BLaER1 (cell line): ENCODE data around the gene JARID2.
A peak's percentile ranks its signal among the peaks of the same experiment; 100 is the strongest.

Source experiments
- H3K27ac ChIP-seq: shearing (Covaris generic); formaldehyde crosslinking; 2 replicates; pipeline ENCODE4 v1.8.1; 2022
- H3K27me3 ChIP-seq: shearing (Covaris generic); formaldehyde crosslinking; 2 replicates; pipeline ENCODE4 v1.8.1; 2022
- H3K36me3 ChIP-seq: shearing (Covaris generic); formaldehyde crosslinking; 2 replicates; pipeline ENCODE4 v1.8.1; 2022
- H3K4me1 ChIP-seq: shearing (Covaris generic); formaldehyde crosslinking; 2 replicates; pipeline ENCODE4 v1.8.1; 2022
- H3K4me2 ChIP-seq: shearing (Covaris generic); formaldehyde crosslinking; 2 replicates; pipeline ENCODE4 v1.8.1; 2022
- H3K4me3 ChIP-seq: shearing (Covaris generic); formaldehyde crosslinking; 2 replicates; pipeline ENCODE4 v1.8.1; 2022
- H3K9ac ChIP-seq: shearing (Covaris generic); formaldehyde crosslinking; 2 replicates; pipeline ENCODE4 v1.8.1; 2022
- H3K9me3 ChIP-seq: shearing (Covaris generic); formaldehyde crosslinking; 2 replicates; pipeline ENCODE4 v1.8.1; 2022
- H4K20me1 ChIP-seq: shearing (Covaris generic); formaldehyde crosslinking; 2 replicates; pipeline ENCODE4 v1.8.1; 2022
- Cebpa-rat ChIP-seq: shearing (Covaris generic); IDR thresholded peaks from 2 replicates; pipeline ENCODE4 v1.8.1; 2022

JARID2 gene

DNA sequence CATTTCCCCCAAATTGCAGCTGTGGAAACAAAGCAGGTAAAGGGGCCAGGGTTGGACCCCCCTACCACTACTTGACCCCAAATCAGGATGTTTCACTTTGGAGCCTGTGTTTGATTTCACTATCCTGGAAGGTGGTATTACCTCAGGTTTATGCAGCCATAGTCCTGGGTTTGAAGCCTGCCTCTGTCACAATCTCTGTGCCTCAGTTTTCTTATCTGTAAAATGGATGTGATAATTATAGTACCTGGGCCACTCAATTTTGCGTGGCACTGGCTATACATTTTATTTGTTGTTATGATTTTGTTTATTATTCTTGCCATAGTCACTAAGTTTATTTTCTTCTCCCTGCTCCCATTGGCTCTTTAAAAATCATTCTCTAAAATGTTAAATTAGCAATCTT is 26.7 kb downstream of the JARID2 start:
- Histone ChIP-seq H3K4me2 (no peak overlapping the region), H3K27ac (no peak overlapping the region), H3K9me3 (no peaks in the 10 kb centered on the region), H3K9ac (no peak overlapping the region), H3K36me3 (peaks cover 25% of the 10 kb centered on the region; the same call in 1 of the 2 replicates), H3K4me3 (no peak overlapping the region), H3K4me1 (peaks cover 86% of the 10 kb centered on the region), H4K20me1 (peaks cover 100% of the 10 kb centered on the region), H3K27me3 (no peaks in the 10 kb centered on the region)
- TF ChIP-seq Cebpa-rat = no peak

DNA sequence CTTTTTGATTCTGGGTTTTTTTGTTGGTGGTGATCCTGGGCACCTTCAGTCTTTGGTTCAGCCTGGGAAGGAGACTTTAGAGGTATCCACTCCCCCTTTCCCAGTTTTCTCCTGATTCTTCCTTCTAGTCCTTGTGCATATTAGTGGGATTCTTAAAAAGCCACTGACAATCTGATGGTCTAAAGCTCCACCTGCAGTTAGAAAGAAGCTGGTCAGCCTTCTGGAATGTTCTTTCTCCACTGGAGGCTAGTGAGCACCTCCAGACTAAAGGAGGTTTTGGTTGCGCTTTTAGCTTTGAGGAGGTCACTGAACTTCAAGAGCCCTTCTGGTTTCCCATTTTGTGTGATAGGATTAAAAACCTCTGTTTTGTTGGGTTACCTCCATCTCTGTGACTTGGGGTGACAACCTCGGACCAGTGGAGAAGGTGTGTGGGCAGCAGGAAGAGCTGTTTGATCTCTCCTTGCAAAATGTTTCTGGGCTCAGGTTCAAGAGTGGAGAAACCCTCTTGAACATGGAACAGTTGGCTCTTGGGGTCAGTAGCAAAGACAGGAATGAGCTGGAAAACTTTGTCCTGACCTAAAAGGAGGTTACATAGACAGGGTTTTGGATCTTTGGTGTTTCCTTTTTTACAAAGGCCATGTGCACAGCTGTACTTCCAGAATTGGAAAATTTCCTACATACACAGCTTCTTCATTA is 29.0 kb downstream of the JARID2 start:
- H3K27ac ChIP-seq = no peak overlapping the region
- no peaks in the 10 kb centered on the region for H3K27me3 ChIP-seq
- H4K20me1 ChIP-seq = peaks cover 100% of the 10 kb centered on the region
- no peaks in the 10 kb centered on the region for H3K9me3 ChIP-seq
- no peak for TF ChIP-seq Cebpa-rat
- no peak overlapping the region for H3K4me2 ChIP-seq
- peaks cover 30% of the 10 kb centered on the region; the same call in 1 of the 2 replicates for H3K36me3 ChIP-seq
- H3K9ac ChIP-seq = no peak overlapping the region
- H3K4me3 ChIP-seq = no peak overlapping the region
- H3K4me1 ChIP-seq = peaks cover 85% of the 10 kb centered on the region

DNA sequence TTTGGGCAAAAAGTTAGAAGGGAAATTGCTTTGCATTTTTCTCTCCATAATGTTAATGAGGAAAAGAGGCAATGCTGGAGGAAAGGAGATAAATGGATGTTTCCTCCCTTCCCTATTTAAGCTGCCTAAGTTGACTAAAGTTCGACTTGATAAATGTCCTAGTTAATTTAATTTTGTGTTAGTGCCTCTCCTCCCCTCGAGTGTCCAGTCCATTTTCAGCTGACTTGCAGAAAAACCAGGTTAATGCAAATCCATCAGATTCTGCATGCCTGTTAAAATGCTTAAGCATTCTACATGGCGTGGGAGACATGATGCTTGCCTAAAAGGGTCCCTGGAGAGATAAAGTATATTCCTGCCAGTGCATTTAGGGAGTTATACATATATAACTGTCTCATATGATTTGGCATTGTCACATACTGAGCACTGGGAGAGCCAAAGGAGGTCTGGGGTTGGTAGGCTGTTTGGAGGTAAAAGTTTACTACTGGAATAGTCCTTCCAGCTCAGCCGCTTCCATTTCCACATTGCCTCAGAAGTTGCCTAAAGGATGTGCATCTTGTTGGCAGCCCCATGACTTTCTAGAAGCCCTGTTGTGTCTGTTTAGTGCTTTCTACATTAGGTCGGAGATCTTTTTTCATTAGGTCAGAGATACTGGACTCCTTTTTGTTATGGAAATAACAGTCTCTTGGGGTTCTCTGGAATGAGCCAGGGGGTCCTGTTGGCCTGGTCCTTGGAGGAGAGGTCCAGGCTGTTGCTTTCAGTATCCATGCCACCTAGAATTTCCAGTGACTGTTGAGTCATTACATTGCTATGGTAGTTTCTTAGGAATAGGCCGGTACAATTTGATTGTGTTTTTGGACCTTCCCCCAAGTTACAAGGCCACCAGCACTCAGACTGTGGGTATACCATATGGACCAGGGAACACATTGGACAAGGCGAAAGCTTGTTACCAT is 30.4 kb downstream of the JARID2 start:
- no peaks in the 10 kb centered on the region for H3K9me3 ChIP-seq
- peak overlapping the region; percentile 11; the same call in 1 of the 2 replicates for H3K27ac ChIP-seq
- H4K20me1 ChIP-seq = peaks cover 100% of the 10 kb centered on the region
- no peak for TF ChIP-seq Cebpa-rat
- peak overlapping the region; percentile 38 for H3K4me2 ChIP-seq
- H3K27me3 ChIP-seq = no peaks in the 10 kb centered on the region
- no peak overlapping the region for H3K4me3 ChIP-seq
- H3K4me1 ChIP-seq = peaks cover 85% of the 10 kb centered on the region
- H3K36me3 ChIP-seq = peaks cover 38% of the 10 kb centered on the region
- no peak overlapping the region for H3K9ac ChIP-seq

DNA sequence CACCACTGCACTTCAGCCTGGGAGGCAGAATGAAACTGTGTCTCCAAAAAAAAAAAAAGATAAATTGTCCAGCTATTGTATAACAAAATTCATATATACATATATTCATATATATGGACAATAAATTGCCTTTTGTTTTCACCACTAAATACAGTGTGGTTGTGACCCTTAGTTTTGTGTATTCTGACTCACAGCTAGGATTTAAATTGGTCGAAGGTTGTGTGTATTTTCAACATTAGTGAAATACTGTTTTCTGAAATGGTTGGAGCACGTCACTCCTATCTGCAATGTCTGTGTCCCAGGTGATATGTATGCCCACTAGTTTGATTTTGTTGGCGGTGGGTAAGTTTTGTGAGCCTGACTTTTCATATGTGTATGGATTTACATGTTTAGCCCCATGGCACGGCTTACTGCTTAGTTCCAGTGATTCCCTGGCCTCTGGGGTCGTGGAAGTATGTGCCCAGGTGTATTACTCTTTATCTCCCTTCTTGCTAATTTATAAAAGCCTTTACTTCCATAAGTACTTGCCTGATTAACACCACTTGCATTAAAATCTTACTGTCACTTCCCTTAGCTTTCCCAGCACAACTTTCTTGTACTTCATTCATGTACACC is 33.3 kb downstream of the JARID2 start:
- Histone ChIP-seq H3K9me3 (peaks cover 14% of the 10 kb centered on the region), H3K27me3 (no peaks in the 10 kb centered on the region), H3K4me1 (peaks cover 72% of the 10 kb centered on the region), H3K4me3 (no peak overlapping the region), H4K20me1 (peaks cover 100% of the 10 kb centered on the region), H3K9ac (no peak overlapping the region), H3K36me3 (peaks cover 55% of the 10 kb centered on the region), H3K27ac (no peak overlapping the region), H3K4me2 (peak overlapping the region; percentile 62)
- TF ChIP-seq Cebpa-rat = no peak

DNA sequence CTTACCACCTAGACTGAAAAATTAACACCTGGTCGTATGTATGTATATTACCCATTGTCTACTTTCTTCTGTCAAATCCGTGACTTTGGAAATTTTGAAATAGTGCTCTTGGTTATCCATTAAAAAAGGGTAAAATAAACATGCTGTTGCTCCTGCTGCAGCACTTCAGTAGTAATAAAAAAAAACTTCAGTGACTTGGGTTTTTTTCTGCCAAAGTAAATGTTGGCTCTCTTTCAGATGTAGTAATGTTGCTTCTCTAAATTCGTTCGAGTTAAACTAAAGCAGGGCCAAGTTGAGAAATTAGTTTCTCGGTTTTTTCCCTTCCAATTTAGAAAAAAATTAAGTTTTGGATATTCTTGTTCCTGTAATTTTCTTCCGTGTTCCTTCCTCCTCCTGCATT is 34.2 kb downstream of the JARID2 start:
- Histone ChIP-seq H3K4me1 (peaks cover 64% of the 10 kb centered on the region), H3K27me3 (no peaks in the 10 kb centered on the region), H3K27ac (no peak overlapping the region), H3K4me3 (no peak overlapping the region), H3K36me3 (peaks cover 50% of the 10 kb centered on the region), H3K4me2 (peak overlapping the region; percentile 62), H4K20me1 (peaks cover 100% of the 10 kb centered on the region), H3K9me3 (peaks cover 14% of the 10 kb centered on the region), H3K9ac (no peak overlapping the region)
- no peak for TF ChIP-seq Cebpa-rat

DNA sequence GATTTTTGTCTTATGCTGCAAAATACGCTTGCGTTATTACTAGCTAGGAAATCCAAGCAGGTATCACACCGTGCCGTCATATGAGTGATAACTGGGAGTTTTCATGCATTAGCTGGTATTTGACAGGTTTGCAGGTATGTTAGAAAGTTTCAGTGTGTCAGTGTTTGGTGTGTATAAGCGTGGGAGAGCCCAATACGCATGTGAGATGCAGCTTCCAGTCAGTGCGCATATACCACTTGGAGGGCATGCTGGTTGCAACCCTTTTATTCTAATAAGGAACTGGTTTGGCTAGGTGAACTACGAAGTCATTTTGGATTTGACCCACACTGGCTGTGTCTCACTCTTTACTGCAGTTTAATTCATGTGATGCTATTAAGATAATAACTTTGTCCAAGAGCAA is 35.1 kb downstream of the JARID2 start:
- Histone ChIP-seq H3K4me2 (peak overlapping the region; percentile 62; the same call in 1 of the 2 replicates), H3K4me3 (no peak overlapping the region), H3K36me3 (peaks cover 55% of the 10 kb centered on the region), H3K9ac (no peak overlapping the region), H3K27ac (no peak overlapping the region), H3K27me3 (no peaks in the 10 kb centered on the region), H3K9me3 (peaks cover 14% of the 10 kb centered on the region), H3K4me1 (peaks cover 56% of the 10 kb centered on the region), H4K20me1 (peaks cover 100% of the 10 kb centered on the region)
- TF ChIP-seq Cebpa-rat = no peak

DNA sequence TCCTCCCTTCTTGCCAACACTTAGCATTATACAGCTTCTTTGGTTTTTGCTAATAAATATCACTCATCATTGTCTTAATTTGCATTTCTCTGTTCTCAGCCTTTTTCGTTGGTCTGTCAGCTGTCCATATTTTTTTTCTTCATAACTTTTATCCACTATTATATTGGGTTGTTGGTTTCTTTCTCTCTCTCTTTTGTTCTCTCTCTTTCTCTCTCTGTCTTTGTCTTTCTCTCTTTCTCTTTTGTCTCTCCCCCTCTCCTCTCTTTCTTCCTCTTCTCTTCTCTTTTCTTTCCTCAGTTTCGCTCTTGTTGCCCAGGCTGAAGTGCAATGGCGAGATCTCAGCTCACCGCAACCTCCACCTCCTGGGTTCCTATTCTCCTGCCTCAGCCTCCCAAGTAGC is 36.5 kb downstream of the JARID2 start:
- no peak for TF ChIP-seq Cebpa-rat
- Histone ChIP-seq H3K36me3 (peaks cover 47% of the 10 kb centered on the region), H3K27ac (no peak overlapping the region), H3K27me3 (no peaks in the 10 kb centered on the region), H3K9me3 (peaks cover 14% of the 10 kb centered on the region), H3K4me2 (no peak overlapping the region), H3K4me1 (peaks cover 44% of the 10 kb centered on the region), H3K9ac (no peak overlapping the region), H4K20me1 (peaks cover 100% of the 10 kb centered on the region), H3K4me3 (no peak overlapping the region)

DNA sequence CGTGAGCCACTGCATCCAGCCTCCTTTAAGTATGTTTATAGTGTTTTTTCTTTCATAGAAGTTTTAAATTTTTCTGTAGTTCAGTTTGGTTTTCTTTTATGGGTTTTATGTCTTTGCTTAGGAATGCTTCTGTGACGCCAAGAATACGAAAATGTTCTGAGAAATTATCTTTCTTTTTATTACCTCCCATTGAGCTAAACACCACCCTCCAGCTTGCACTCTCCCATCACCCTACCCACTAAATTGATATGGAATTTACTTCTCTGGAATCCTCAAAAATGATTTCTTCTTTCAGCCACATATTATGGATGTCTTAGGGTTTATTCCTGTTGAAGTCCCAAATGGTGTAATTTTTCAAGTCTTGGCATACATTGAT is 38.1 kb downstream of the JARID2 start:
- no peaks in the 10 kb centered on the region for H3K27me3 ChIP-seq
- TF ChIP-seq Cebpa-rat = no peak
- peaks cover 28% of the 10 kb centered on the region for H3K9me3 ChIP-seq
- H3K27ac ChIP-seq = no peak overlapping the region
- no peak overlapping the region for H3K4me2 ChIP-seq
- peaks cover 55% of the 10 kb centered on the region for H3K36me3 ChIP-seq
- peaks cover 100% of the 10 kb centered on the region for H4K20me1 ChIP-seq
- H3K9ac ChIP-seq = no peak overlapping the region
- H3K4me3 ChIP-seq = no peak overlapping the region
- H3K4me1 ChIP-seq = peaks cover 37% of the 10 kb centered on the region

DNA sequence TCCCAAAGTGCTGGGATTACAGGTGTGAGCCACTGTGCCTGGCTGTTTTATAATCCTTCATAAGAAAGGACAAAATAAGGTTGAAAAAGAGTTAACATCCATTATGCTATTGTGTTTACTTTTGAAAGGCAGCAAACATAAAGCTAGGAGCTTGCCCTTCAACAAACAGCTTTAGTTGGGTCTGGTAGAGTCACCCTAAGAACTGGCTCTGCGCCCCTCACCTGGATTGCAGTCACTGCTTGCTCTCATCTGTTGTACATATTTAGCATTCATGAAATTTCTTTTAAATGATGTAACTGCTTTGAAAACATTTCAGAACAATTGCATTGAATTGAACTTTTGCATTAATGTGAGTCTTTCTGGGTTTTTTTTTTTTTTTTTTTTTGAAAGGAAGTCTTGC is 38.9 kb downstream of the JARID2 start:
- peaks cover 35% of the 10 kb centered on the region for H3K9me3 ChIP-seq
- peaks cover 100% of the 10 kb centered on the region for H4K20me1 ChIP-seq
- no peaks in the 10 kb centered on the region for H3K27me3 ChIP-seq
- no peak for TF ChIP-seq Cebpa-rat
- H3K27ac ChIP-seq = no peak overlapping the region
- H3K4me1 ChIP-seq = peaks cover 34% of the 10 kb centered on the region
- no peak overlapping the region for H3K4me2 ChIP-seq
- no peak overlapping the region for H3K4me3 ChIP-seq
- H3K9ac ChIP-seq = no peak overlapping the region
- H3K36me3 ChIP-seq = peaks cover 63% of the 10 kb centered on the region
